ENCODE measurements around the gene GBP3.

DNA sequence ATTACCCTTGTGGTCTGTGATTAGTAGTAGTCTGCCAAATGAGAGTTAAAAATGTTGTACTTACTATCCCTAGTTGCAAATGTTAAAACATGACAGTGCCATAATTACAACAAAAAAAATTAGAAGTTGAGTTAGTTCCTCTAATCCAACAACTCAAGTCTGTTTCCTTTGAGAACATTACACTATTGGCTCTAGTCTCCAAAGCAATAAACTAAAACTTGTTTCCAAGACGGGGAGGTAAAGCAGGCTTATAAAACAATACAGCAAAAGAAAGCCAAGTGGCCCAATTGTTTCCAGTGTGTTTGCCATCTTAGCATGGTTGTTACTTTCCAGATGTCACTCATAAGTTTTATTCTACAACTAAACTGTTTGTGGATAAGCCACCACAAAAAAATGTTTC, 41.8 kb downstream of the GBP3 start:
- TF ChIP-seq EZH2 (IDR thresholded peaks at IDR 0.05): no peak
- TF ChIP-seq POLR2AphosphoS5 (IDR thresholded peaks at IDR 0.05; ENCODE audit: borderline replicate concordance, low read depth, low read length): no peak
- no peak for TF ChIP-seq FOXP2 (optimal IDR thresholded peaks at IDR 0.05; ENCODE audit: control extremely low read depth, extremely low read length, insufficient read depth)

Data from SK-N-MC (cell line).